Stimulated activated CD8-positive, alpha-beta memory T cell treated with anti-CD3 and anti-CD28 coated beads, Interleukin-12 subunit alpha, Interleukin-12 subunit beta, amount 100 ng/mL, for 1 hour (primary cell): ENCODE data around the gene ERICH6B.
A peak's percentile ranks its signal among the peaks of the same experiment; 100 is the strongest.

Experiments used
- DNase-seq: peaks from one replicate; pipeline ENCODE4 v3.0.0-alpha.2; 2020; ENCODE audit warnings: low read depth

ERICH6B gene

DNA sequence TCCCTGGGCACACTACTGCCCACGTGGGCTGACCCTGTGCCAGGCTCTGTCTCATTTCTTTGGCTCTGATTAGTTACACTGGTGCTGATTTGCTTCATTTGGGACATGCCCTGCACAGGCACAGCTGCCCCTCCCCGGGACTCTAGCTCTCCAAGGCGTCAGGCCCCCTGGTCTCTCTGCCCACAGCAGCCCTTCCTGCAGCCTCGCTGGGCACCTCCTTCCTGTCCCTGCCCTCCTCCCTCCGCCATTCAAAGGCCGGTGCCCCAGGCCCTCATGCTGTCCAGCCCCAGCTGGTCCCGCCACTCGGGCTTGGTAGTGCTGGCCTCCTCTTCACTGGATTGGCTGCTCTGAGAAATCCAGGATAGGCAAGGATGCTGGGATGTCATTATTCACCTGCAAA is 73.1 kb downstream of the ERICH6B start:
- no peak for DNase-seq

DNA sequence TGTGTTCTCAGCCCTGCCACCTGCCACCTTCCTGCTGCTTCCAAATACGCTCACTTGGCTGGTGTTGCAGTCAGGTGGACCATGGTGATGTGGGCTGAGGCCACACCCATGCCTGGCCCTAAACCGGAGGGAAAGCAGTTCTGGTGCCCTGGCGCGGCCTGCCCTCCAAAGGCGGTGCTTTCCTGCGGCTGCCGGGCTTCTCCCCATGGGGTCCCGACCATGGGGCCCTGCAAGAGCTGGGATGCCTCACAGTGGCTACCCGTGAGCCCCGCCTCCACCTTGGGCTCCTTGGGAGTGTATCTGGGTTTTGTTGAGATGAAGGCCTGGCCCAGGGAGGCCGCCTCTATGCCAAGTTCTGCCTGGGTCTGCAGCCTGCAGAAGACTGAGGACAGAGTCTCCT is 73.7 kb downstream of the ERICH6B start:
- no peak for DNase-seq

DNA sequence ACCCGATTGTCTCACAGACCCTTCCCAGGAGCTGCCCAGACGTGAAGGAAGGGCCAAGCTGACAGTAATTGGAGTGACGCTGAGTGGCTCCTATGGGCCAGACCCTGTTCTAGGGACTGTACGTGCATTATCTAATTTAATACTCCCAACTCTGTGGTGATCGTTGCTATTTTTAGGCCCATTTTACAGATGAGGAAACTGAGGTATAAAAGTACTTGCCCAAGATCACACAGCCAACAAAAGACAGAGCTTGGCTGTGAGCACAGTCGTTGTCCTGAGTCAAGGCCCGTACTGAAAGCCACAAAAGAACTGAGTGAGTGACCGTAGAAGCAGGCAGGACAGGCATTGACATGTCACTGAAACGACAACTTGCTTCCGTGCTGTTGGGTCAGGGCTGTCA is 74.7 kb downstream of the ERICH6B start:
- DNase-seq = no peak

DNA sequence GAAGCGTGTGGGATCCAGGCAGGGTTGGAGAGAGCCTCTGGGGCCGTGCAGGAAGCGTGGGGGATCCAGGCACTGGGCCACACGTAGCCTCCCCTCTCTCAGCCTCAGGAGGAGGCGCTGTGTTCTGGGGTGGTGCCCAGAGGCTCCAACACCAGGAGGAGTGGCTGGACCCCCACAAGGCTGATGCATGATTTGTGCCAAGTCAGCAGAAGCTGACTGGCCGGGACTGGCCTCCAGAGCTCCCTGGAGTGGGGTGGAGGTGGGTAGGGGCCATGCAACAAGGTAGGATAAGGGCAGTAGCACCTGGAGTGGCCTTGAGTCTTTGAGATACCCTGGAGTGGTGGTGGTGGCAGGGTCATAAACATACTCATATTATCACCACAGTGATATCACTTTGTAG is 75.3 kb downstream of the ERICH6B start:
- DNase-seq = no peak

DNA sequence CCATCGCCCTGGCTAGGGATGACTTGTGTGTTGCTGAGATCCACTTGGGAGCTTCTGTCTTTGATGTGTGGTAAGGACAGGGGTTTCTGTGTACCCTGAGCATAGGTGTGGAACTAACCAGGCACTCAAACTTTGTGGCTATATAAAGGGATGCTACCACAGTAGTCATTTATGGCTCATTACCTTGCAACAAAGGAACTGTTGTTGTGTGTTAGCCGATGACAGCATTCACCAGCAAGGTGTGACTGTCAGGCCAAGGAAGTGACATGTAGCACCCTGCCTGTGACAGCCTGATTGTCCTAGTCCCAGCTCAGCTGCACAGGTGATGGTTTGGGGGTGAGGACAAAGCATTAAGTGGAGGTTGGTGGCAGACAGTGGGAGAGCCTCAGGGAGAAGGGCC is 77.2 kb downstream of the ERICH6B start:
- no peak for DNase-seq

DNA sequence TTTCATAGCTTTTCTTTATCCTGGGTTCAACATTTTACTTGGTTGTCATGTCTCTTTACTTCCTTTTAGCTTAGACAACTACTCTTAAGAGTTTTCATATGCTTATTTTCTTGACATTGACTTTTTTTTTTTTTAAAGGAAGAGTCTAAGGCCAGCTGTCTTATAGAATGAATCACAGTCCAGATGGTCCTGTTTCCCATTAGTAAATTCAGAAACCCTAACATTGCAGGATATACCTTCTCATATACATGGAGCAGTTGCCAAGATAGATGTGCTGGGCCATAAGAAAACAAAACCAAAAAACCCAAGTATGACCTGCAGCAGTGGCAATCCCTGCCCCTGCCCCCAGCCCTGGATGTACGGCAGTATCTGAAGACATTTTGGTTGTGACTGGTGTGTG is 78.0 kb downstream of the ERICH6B start:
- DNase-seq = no peak

DNA sequence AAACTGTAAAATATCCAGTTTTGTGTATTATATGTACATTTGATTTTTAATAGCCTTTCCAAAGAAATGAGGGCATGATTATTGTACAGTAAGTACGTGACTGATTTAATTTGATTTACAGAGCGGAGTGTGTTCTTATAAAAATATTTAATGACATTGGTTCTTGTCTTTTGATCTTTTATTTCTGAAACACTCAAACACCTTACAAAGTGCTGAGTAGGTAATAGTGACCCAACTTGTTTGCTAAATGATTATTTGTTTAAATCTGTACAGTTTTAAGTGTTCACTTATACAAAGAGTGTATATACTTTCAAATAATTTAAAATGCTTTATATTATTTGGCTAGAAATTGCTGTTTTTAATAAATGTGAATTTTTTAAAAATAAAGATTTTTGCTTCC is 79.3 kb downstream of the ERICH6B start:
- no peak for DNase-seq

DNA sequence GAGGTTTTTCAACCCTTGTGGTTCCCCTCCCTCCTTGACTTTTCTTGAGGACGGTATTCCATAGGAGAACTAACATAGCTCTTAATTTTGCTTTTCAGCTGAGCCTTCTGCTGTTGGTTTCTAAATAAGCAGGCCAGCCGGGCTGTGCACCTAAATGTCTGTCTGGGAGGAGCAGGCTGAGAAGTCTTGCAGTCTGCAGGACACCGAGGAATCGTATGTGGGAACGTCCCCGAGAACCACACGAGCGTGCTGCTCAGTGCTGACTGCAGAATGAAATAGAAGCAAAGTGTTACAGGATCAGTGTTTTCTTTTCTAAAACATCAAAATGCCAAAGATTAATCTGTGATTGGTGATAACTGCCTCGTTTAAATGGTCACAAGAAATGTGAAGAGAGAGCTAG is 80.9 kb downstream of the ERICH6B start:
- DNase-seq = no peak

DNA sequence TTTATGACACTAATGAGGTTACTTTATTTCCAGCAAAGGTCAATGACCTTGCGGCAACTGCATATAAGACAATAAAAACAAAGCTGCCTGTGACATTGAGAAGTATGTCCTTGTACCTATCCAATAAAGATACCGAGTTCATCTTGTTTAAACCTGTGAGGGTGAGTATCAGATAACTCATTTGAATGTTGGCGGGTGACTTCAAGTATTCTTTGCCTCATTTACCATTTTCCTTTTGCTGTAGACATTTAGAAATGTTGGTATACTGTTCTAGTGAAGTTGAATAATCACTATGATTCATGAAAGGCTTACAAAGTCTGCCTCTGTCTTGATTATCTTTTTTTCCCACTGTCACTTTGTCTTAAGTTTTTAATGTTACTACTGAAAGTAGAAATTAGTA is 85.8 kb downstream of the ERICH6B start:
- DNase-seq = no peak

DNA sequence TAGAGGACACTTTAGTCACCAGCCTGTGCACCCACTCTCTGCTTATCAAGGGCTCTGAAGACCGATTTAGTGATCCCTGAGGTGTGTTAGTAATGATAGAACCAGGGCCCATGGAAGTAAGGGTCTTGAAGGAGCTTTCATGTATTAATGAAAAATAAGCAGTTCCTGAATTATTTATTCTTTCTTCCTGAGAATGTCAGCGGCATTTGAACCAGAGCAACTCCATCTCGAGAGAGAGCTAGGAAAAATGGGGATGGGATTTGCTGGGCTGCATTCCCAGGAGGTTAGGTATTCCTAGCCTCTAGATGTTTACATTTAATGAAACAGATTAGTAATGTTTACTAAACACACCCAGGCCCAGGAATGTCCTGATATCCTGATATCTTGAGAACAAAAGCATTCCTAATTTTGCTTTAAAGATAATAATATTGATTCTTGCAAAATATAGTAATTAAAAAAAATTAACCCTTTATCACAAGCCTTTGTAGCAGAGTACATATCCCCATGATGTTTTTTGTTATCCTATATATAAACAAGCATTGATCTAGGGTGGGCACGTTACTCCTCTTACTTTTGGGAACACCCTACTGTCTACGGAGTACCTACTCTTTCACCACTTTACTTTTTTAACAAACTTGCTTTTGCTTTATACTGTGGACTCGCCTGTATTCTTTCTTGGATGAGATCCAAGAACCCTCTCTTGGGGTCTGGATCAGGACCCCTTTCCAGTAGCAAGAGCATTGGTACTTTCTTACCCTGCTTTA is 87.7 kb downstream of the ERICH6B start:
- DNase-seq = no peak

DNA sequence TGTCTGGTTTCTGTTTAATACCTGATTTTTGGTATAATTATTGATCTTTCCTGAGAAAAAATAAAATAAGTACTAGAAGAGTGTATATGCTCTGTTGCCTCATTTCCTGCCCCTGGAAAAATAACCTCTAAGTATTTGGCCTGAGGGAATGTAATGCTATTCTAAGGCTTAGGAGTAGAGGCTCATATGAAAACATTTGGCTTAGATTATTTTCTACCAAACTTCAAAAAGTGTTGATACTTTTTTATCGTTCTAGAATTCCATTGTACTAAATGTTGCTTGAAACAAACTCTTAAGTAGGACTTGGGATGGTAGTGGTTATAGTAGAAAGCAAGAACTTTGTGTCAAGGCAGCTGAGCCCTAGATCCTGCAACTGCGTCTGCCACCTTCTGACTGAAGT is 93.0 kb downstream of the ERICH6B start:
- DNase-seq = no peak

DNA sequence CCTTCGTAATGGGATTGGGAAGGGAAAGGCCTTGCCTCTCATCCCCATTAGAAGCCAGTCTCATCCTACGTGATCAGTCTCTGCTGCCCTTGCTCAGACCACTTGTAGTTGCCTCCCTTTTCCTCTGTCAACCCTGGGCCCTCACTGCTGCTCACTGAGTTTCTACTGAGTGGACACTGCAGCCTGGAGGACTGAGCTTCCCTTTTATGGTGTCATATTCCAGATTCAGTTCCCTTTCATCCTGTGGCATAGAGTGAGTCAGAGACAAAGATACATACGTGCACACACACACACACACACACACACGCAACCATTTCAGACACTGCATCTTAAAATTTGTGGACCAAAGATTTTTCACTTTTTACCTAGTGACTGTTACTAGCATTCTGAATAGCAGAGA is 94.2 kb downstream of the ERICH6B start:
- no peak for DNase-seq

DNA sequence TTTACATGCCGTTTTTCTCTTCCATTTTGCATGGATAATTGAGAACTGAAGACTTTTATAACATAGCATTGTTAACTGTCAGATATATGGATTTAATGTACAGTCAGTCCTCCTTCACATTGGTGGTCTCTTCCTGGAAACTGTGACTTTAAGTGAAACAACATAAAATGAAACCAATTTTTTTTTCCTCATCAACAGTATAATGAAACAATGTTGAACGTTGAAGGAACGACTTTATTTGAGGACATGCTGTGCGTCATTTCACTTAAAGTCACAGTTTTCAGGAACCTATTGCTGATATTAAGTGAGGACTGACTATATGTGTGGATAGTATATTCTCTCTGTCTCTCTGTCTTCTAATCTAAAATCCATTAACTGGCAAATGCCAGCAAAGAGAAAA is 96.0 kb downstream of the ERICH6B start:
- DNase-seq = no peak

DNA sequence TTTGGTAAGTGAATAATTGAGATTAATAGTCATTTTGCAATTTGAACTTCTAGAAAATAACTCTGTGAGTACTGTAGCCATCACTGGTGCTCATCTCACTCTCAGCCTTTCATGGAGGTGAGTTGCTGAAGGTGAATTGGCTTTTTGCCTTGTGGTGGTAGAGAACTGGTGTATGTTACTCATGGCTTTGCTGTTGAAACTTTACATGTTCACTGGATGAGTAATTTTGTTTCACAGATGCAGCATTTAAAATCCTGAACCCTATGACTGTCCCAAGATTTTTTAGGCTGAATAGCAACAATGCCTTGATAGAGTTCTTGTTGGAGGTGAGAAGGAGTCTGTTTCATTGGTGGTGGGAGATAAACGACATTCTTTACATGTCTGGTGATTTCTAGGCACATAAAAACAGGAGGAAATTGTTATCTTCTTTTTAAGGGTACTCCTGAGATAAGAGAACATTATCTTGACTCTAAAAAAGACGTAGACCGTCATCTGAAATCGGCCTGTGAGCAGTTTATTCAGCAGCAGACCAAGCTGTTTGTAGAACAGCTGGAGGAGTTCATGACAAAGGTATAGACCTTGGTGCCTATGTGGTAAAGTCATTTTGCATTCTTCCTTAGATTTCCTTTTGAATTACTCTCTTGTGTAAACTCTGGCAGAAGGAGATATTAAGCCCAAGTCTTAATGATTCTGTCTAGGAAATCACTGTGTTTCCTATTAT is 96.9 kb downstream of the ERICH6B start:
- DNase-seq = no peak

DNA sequence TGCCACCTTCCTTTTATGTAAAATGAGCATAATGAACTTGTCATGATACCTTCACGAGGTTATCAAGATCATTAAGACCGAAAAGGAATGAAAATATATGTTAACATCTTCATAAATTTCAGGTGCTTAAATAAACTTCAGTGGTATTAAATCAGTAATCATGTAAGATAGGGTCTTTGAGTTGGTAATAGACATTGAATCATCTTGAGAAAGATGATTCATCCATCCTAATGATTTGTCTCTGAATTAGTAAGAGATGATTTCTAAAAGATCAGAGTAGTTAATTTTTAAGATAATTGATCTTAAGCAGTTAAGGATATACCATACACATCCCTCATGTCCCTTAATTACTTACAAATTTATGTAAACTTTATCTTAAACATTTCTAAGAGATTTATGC is 98.8 kb downstream of the ERICH6B start:
- no peak for DNase-seq

DNA sequence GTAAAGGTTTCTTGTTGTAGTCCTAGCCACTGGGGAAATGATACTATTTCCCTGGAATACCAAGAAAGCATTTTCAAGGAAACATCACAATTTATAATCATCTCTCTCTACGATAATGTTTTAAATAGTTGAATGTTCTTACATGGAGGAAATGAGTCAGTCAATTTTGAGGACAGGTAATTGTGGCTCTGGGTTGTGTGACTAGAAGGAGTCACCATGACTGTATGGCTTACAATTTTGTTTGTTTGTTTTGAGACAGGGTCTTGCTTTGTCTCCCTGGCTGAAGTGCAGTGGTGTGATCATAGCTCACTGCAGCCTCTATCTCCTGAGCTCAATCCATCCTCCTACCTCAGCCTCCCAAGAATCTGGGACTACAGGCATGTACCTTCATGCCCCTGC is 103.4 kb downstream of the ERICH6B start:
- no peak for DNase-seq

DNA sequence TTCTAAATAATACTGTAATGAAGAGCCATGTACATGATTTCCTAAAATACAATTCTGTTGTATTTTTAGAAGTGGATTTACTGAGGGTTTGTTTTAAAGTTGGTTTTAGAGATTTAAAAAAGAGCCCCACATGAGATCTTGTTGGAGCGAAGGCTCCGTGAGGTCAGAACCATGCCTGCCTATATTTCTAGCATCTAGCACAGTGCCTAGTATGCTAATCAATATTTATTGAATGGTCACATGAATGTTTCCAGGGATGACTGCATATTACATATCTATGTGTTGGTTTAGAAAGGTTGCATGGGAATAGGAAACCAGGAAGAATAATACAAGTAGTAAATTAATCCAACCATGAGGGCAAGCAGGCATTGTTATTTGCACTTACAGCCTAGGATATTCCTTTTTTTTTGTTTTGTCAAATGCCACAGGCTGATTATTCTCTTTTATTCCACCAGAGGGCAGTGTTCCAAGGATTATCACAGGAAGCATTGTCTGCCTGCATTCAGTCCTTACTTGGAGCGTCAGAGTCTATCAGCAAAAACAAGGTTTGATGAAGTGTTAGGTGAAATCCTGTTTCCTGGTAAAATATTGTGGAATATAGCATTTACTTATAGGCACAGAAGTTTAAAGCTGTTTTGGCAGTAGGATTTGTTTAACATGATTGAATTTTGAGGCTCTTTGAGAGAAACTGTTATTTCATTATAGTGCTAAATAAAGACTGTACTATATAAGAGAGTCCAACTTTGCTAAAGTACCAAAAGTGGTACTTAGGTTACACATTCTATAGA is 104.0 kb downstream of the ERICH6B start:
- DNase-seq = peak; percentile 15

DNA sequence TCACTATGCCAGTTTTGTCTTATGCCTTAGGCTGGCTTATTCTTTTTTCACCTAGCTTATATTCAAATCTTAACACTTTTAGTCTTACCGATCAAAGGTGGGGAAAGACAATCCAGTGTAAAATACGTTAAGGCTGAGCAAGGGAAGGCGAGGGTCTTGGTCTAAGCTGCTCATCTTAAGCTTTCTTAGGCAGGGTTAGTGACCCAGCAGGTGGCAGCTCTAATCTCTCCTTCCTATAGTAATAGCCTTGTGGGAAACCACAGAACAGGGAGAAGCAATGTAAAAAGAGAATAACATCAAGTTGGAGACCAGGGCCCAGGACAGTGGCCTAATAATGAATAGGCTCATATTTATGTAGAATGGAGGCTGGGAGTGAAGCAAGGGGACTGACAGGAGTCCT is 104.9 kb downstream of the ERICH6B start:
- DNase-seq = no peak

DNA sequence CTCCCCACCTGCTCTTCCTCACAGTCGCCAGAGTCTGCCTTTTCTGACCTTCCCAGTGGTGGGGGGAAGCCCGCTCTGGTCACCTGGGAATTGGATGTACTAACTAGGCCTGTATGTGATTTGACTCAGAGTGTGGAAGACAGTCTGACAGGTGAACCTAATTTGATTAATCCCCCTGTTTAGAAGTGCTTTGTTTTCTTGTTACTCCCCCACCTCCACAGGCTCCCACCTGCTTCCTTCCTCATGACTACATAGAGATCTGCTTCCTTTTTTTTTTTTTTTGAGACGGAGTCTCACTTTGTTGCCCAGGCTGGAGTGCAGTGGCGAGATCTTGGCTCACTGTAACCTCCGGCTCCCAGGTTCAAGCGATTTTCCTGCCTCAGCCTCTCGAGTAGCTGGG is 106.8 kb downstream of the ERICH6B start:
- no peak for DNase-seq

DNA sequence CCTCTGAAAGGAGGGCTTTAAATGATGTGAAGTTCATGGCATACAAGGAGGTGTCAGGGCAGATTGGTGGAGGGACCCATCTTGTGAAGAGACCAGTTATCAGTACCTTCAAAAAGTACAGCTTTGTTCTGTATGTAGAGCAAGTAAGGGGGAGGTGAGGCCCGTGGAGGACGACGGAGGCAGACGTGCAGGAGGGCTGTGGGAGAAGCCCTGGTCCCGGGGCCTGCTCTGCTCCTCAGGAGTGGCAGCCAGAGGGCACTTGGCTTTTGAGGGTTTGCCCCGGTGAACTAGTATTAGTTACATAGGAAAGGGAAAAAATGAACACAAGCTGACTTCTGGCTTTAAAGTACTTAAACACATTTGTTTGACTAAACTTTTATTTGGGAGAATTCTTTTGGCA is 108.7 kb downstream of the ERICH6B start:
- no peak for DNase-seq

DNA sequence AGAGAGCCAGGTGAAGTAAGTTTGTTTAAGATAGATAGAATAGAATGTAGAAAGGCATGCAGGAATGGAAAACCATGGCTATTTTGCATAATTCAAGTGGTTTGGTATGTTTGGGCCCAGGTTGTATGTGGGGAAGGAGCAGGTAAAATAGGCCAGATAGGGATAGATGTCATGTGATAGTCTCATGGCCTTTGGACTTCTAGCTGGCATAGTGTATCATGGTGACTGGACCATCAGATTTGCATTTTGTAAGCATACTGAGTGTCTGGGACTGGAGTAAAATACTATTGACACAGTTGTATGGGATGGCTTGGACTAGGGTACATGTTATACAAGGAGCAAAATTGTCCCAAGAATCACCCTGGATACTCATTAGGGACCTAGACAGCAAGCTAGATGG is 111.9 kb downstream of the ERICH6B start:
- DNase-seq = no peak

DNA sequence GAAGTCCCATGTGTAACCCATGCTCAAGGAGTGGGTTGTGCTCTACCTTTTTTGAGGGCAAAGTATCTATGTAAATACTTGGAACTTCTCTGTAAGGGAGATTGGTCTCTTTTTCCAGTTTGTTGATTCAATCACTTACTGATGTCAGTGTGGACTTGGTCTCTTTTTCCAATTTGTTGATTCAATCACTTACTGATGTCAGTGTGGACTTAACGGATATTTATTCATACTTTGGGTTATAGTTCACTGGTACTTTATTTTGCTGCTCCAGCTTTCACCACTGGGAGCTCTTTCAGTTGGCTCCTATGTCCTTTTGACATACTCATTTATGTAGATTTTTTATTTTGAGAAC is 114.4 kb downstream of the ERICH6B start:
- DNase-seq = no peak

DNA sequence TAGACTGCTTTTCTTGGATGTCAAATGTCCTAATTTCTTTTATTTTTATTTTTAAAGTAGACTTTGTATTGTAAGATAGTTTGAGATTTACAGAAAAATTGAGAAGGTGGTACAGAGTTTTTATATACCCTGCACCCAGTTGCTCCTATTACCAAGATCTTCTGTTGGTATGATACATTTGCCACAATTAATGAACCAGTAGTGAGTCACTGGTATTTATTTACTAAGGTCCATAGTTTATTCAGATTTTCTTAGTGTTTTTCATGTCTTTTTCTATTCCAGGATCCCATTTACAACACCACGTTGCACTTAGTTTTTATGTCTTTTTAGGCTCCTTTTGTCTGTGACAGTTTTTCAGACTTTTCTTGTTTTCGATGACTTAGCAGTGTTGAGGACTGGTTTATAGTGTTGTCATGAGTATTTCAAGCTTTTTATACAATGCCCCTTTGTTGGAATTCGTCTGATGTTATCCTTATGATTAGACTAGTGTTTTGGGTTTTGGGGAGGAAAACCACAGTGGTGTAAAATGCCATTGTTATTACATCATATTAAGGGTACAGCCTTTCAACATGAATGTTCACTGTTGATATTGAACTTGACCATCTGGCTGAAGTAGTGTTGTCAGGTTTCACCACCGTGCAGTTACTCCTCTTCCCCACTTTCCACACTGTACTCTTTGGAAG is 114.9 kb downstream of the ERICH6B start:
- no peak for DNase-seq
